HEK293 (cell line): ENCODE measurements around the gene KIAA1958.

Experiments
- CTCF ChIA-PET: fragments of 350-600 bp; formaldehyde crosslinking; extraction: SDS; loops from one replicate; lab custom pipeline; 2021; ENCODE audit warnings: antibody characterized with exemption; lab: Yijun Ruan, JAX
- POLR2A ChIA-PET: fragments of 300-600 bp; formaldehyde crosslinking; extraction: SDS; loops from one replicate; lab custom pipeline; 2020; ENCODE audit warnings: antibody characterized with exemption, inconsistent platforms; lab: Yijun Ruan, JAX
- H3K27ac ChIP-seq: fragments of 200-500 bp; sonication (Bioruptor generic); 2 replicates; pipeline ENCODE4 v1.5.1; 2014; ENCODE audit warnings: low read depth, low read length, control low read depth, inconsistent platforms; ENCODE audit errors: extremely low read depth
- H3K36me3 ChIP-seq, 2 experiments: fragments of 200-500 bp in 1 of 2; sonication (Bioruptor generic) in 1 of 2; 1 replicate in 1 of 2; 2 replicates in 1 of 2; pipeline ENCODE4 v1.5.1; 2014 to 2017; ENCODE audit warnings: inconsistent platforms in 2 of 2, low read length in 2 of 2; ENCODE audit not compliant: control insufficient read depth in 2 of 2, insufficient read depth in 1 of 2
- H3K4me1 ChIP-seq: fragments of 200-500 bp; sonication (Bioruptor generic); 2 replicates; pipeline ENCODE4 v1.5.1; 2014; ENCODE audit warnings: mild to moderate bottlenecking, low read length, inconsistent platforms; ENCODE audit not compliant: control insufficient read depth, insufficient read depth
- H3K4me3 ChIP-seq: 2 replicates; pipeline ENCODE4 v1.5.1; 2011; ENCODE audit warnings: low read depth, mild to moderate bottlenecking, control low read depth, low read length, moderate library complexity
- H3K9me3 ChIP-seq: fragments of 200-500 bp; sonication (Bioruptor generic); 2 replicates; pipeline ENCODE4 v1.5.1; 2014; ENCODE audit warnings: low read depth, low read length, inconsistent platforms; ENCODE audit not compliant: control insufficient read depth, insufficient read depth
- FEZF1 ChIP-seq: fragments of 450-650 bp; formaldehyde crosslinking; IDR thresholded peaks from 2 replicates; pipeline ENCODE4 v1.5.1; 2016; ENCODE audit warnings: missing biosample characterization, missing genetic modification characterization
- GLI2 ChIP-seq: fragments of 450-650 bp; formaldehyde crosslinking; IDR thresholded peaks from 2 replicates; pipeline ENCODE4; 2017; ENCODE audit warnings: missing biosample characterization, missing genetic modification characterization, low read depth, borderline replicate concordance
- GLIS2 ChIP-seq: fragments of 450-650 bp; formaldehyde crosslinking; IDR thresholded peaks from 2 replicates; pipeline ENCODE4 v1.5.1; 2016; ENCODE audit warnings: missing biosample characterization, missing genetic modification characterization
- KLF10 ChIP-seq: fragments of 450-650 bp; IDR thresholded peaks from 2 replicates; pipeline ENCODE4 v1.5.1; 2018; ENCODE audit warnings: missing biosample characterization, mild to moderate bottlenecking, missing genetic modification characterization
- KLF7 ChIP-seq: fragments of 450-650 bp; formaldehyde crosslinking; IDR thresholded peaks from 2 replicates; pipeline ENCODE4 v1.5.1; 2016; ENCODE audit warnings: missing biosample characterization, missing genetic modification characterization, borderline replicate concordance
- PRDM6 ChIP-seq: fragments of 450-650 bp; formaldehyde crosslinking; IDR thresholded peaks from 2 replicates; pipeline ENCODE4 v1.5.1; 2017; ENCODE audit warnings: missing biosample characterization, missing genetic modification characterization
- ZBTB1 ChIP-seq: fragments of 450-650 bp; formaldehyde crosslinking; IDR thresholded peaks from 2 replicates; pipeline ENCODE4 v1.5.1; 2016; ENCODE audit warnings: missing biosample characterization, missing genetic modification characterization
- ZBTB7A ChIP-seq: fragments of 450-650 bp; formaldehyde crosslinking; IDR thresholded peaks from 2 replicates; pipeline ENCODE4 v1.5.1; 2016; ENCODE audit warnings: low read depth, missing biosample characterization, missing genetic modification characterization
- ZFP3 ChIP-seq: fragments of 450-650 bp; formaldehyde crosslinking; IDR thresholded peaks from 2 replicates; pipeline ENCODE4 v1.5.1; 2016; ENCODE audit warnings: low read depth, missing biosample characterization, missing genetic modification characterization
- ZNF175 ChIP-seq: fragments of 450-650 bp; formaldehyde crosslinking; IDR thresholded peaks from 2 replicates; pipeline ENCODE4 v1.5.1; 2016; ENCODE audit warnings: missing biosample characterization, missing genetic modification characterization
- ZNF2 ChIP-seq: fragments of 450-650 bp; formaldehyde crosslinking; IDR thresholded peaks from 2 replicates; pipeline ENCODE4 v1.5.1; 2016; ENCODE audit warnings: missing biosample characterization, missing genetic modification characterization
- ZNF202 ChIP-seq: fragments of 450-650 bp; formaldehyde crosslinking; IDR thresholded peaks from 2 replicates; pipeline ENCODE4 v1.5.1; 2016; ENCODE audit warnings: missing biosample characterization, missing genetic modification characterization, borderline replicate concordance
- ZNF214 ChIP-seq: fragments of 450-650 bp; formaldehyde crosslinking; IDR thresholded peaks from 2 replicates; pipeline ENCODE4 v1.5.1; 2017; ENCODE audit warnings: missing biosample characterization, mild to moderate bottlenecking, missing genetic modification characterization, borderline replicate concordance
- ZNF221 ChIP-seq: fragments of 450-650 bp; formaldehyde crosslinking; IDR thresholded peaks from 2 replicates; pipeline ENCODE4 v1.5.1; 2017; ENCODE audit warnings: missing biosample characterization, missing genetic modification characterization, borderline replicate concordance
- ZNF266 ChIP-seq: fragments of 450-650 bp; formaldehyde crosslinking; IDR thresholded peaks from 2 replicates; pipeline ENCODE4 v1.5.1; 2016; ENCODE audit warnings: missing biosample characterization, missing genetic modification characterization, low read depth
- ZNF274 ChIP-seq, 2 experiments: fragments of 200-500 bp in 1 of 2; fragments of 450-650 bp in 1 of 2; sonication (Bioruptor generic) in 1 of 2; formaldehyde crosslinking in 1 of 2; IDR thresholded peaks; 2 replicates each; pipeline versions ENCODE4 v1.5.1 to v1.6.1; 2014 to 2016; ENCODE audit warnings: borderline replicate concordance in 1 of 2, inconsistent platforms in 1 of 2, low read length in 1 of 2, missing biosample characterization in 1 of 2, missing genetic modification characterization in 1 of 2
- ZNF37A ChIP-seq: fragments of 450-650 bp; IDR thresholded peaks from 2 replicates; pipeline ENCODE4 v1.5.1; 2018; ENCODE audit warnings: missing biosample characterization, missing genetic modification characterization
- ZNF398 ChIP-seq: fragments of 450-650 bp; formaldehyde crosslinking; IDR thresholded peaks from 2 replicates; pipeline ENCODE4 v1.5.1; 2017; ENCODE audit warnings: missing biosample characterization, missing genetic modification characterization
- ZNF433 ChIP-seq: fragments of 450-650 bp; formaldehyde crosslinking; IDR thresholded peaks from 2 replicates; pipeline ENCODE4 v1.5.1; 2016; ENCODE audit warnings: missing biosample characterization, missing genetic modification characterization, low read depth
- ZNF473 ChIP-seq: fragments of 450-650 bp; formaldehyde crosslinking; IDR thresholded peaks from 2 replicates; pipeline ENCODE4 v1.5.1; 2017; ENCODE audit warnings: missing biosample characterization, missing genetic modification characterization
- ZNF48 ChIP-seq: fragments of 450-650 bp; formaldehyde crosslinking; IDR thresholded peaks from 2 replicates; pipeline ENCODE4 v1.5.1; 2016; ENCODE audit warnings: missing biosample characterization, missing genetic modification characterization
- ZNF548 ChIP-seq: fragments of 450-650 bp; formaldehyde crosslinking; IDR thresholded peaks from 2 replicates; pipeline ENCODE4 v1.5.1; 2016; ENCODE audit warnings: missing biosample characterization, missing genetic modification characterization
- ZNF555 ChIP-seq: fragments of 450-650 bp; formaldehyde crosslinking; conservative IDR thresholded peaks from 2 replicates; pipeline ENCODE4 v1.5.1; 2017; ENCODE audit warnings: missing biosample characterization, mild to moderate bottlenecking, missing genetic modification characterization, inconsistent platforms
- ZNF621 ChIP-seq: fragments of 450-650 bp; formaldehyde crosslinking; IDR thresholded peaks from 2 replicates; pipeline ENCODE4 v1.5.1; 2017; ENCODE audit warnings: missing biosample characterization, missing genetic modification characterization
- ZNF747 ChIP-seq: fragments of 450-650 bp; formaldehyde crosslinking; IDR thresholded peaks from 2 replicates; pipeline ENCODE4 v1.5.1; 2016; ENCODE audit warnings: missing biosample characterization, missing genetic modification characterization
- ZNF791 ChIP-seq: fragments of 450-650 bp; formaldehyde crosslinking; IDR thresholded peaks from 2 replicates; pipeline ENCODE4 v1.5.1; 2016; ENCODE audit warnings: missing biosample characterization, missing genetic modification characterization
- ZNF830 ChIP-seq: fragments of 450-650 bp; IDR thresholded peaks from 2 replicates; pipeline ENCODE4 v1.5.0; 2018; ENCODE audit warnings: missing biosample characterization, missing genetic modification characterization, low read depth, mild to moderate bottlenecking, moderate library complexity
- TF ChIP-seq, protein P1 (sequence below): fragments of 450-650 bp; IDR thresholded peaks from 2 replicates; pipeline ENCODE4 v1.5.1; 2018; ENCODE audit warnings: missing biosample characterization, missing genetic modification characterization

KIAA1958 gene

DNA sequence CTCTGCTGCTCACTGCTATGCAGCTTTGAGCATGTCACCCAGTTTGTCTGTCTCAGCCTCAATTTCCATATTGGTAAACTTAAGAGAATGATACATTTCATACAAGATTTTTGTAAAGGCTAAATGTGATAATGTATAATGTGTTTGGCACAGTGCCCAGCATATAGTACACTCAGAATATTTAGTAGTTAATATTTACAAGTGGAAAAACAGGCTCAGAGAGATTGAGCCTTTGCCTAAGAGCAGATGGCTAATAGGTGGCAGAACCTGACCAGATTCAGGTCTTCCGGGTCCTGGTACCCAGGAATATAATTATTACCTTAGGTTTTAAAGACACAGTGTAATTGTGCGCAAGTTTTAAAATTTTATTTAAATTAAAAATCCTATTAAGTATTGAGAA is 46.8 kb upstream of the KIAA1958 start (continued):
- TF ChIP-seq ZNF398 (tag by site-specific recombination), result no peak
- no peak for TF ChIP-seq ZBTB1 (tag by site-specific recombination)

GRCh38 chr9:112443200-112443599 is 43.4 kb upstream of the KIAA1958 start:
- POLR2A ChIA-PET, result no interaction called here
- TF ChIP-seq ZNF791 (no peak), ZNF37A (tag by site-specific recombination) (no peak), ZNF266 (no peak), ZNF830 (tag by site-specific recombination) (no peak), ZNF621 (tag by site-specific recombination) (no peak), ZNF48 (tag by site-specific recombination) (no peak), KLF7 (tag by site-specific recombination) (no peak), ZBTB7A (tag by site-specific recombination) (no peak), ZNF221 (tag by site-specific recombination) (no peak), ZNF433 (tag by site-specific recombination) (no peak), ZNF175 (no peak)
- no peaks in the 10 kb centered on the region for H3K4me1 ChIP-seq
- no peak overlapping the region for H3K4me3 ChIP-seq
- H3K27ac ChIP-seq, result no peak overlapping the region
- CTCF ChIA-PET, result interaction anchor here (0.5 to 2.0 kb wide), 13 partner anchors 9 to 791 kb away, joined by 3 to 10 read pairs (median 4); partner anchors contain the start of gene HSDL2
- H3K36me3 ChIP-seq, result peaks cover 0 to 3% of the 10 kb centered on the region in 2 experiments; a peak in 2 of 3 replicates
- no peaks in the 10 kb centered on the region for H3K9me3 ChIP-seq

DNA sequence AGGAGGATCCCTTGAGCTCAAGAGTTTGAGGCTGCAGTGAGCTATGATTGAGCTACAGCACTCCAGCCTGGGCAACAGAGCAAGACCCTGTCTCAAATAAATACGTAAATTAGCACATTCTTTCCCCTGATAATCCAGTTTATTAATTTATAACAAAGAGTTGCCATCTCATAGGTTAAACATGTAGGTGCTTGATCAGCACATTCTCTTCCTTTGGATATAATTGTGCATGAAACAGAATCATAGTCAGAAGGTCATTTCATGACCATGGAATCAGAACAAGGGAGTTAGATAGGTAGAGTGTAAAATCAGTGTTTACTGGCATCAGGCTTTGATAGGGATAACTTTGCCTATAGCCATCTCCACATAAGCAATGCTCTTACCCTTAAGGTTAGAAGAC is 43.0 kb upstream of the KIAA1958 start:
- CTCF ChIA-PET, result interaction anchor here (0.5 to 2.0 kb wide), 13 partner anchors 8 to 790 kb away, joined by 3 to 10 read pairs (median 4); no protein-coding TSS in a partner anchor
- Histone ChIP-seq H3K9me3 (no peaks in the 10 kb centered on the region), H3K4me1 (no peaks in the 10 kb centered on the region)
- TF ChIP-seq ZNF2 (tag by site-specific recombination) (no peak), GLI2 (tag by site-specific recombination) (no peak), ZNF621 (tag by site-specific recombination) (no peak), ZNF473 (tag by site-specific recombination) (no peak), ZNF548 (no peak), PRDM6 (tag by site-specific recombination) (no peak), GLIS2 (tag by site-specific recombination) (no peak), ZFP3 (tag by site-specific recombination) (no peak), ZNF747 (tag by site-specific recombination) (no peak), ZNF214 (no peak), ZNF202 (no peak), FEZF1 (tag by site-specific recombination) (no peak), KLF10 (tag by site-specific recombination) (no peak), ZNF555 (tag by site-specific recombination) (no peak), ZBTB7A (tag by site-specific recombination) (no peak), ZNF274 (IDR thresholded peaks at IDR 0.05; ENCODE audit: low read length) (no peak), ZNF274 (tag by site-specific recombination; IDR thresholded peaks at IDR 0.05; ENCODE audit: borderline replicate concordance) (no peak)
- TF ChIP-seq, protein P1, sequence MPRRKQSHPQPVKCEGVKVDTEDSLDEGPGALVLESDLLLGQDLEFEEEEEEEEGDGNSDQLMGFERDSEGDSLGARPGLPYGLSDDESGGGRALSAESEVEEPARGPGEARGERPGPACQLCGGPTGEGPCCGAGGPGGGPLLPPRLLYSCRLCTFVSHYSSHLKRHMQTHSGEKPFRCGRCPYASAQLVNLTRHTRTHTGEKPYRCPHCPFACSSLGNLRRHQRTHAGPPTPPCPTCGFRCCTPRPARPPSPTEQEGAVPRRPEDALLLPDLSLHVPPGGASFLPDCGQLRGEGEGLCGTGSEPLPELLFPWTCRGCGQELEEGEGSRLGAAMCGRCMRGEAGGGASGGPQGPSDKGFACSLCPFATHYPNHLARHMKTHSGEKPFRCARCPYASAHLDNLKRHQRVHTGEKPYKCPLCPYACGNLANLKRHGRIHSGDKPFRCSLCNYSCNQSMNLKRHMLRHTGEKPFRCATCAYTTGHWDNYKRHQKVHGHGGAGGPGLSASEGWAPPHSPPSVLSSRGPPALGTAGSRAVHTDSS, result no peak
- TF ChIP-seq, all 188 proteins: peak for 0
- POLR2A ChIA-PET, result no interaction called here
- Histone ChIP-seq H3K4me3 (no peak overlapping the region), H3K27ac (no peak overlapping the region), H3K36me3 (peaks cover 0 to 3% of the 10 kb centered on the region in 2 experiments; a peak in 2 of 3 replicates)
